ENCODE results near the gene CHN1. TPM values are rescaled to one million over a fixed set of nuclear protein-coding genes. Genes with fewer than 3 reads are reported as not detected.
A peak's percentile ranks its signal among the peaks of the same experiment; 100 is the strongest.

Gene CHN1
- total RNA-seq, 1 donor from 2014 or later, result 45.0 TPM

- Histone ChIP-seq H3K9me3 (ENCODE audit: low read depth) (no peaks in the 10 kb centered on the region), H2AFZ (replicated peaks) (no peak overlapping the region), H4K20me1 (ENCODE audit: low read depth) (no peaks in the 10 kb centered on the region), H3K4me2 (no peak overlapping the region), H3K9ac (no peak overlapping the region), H3K4me1 (peaks cover 47% of the 10 kb centered on the region), H3K27me3 (no peaks in the 10 kb centered on the region), H3K27ac (no peak overlapping the region), H3K4me3 (no peak overlapping the region), H3F3A (ENCODE audit: low read depth) (peaks cover 42% of the 10 kb centered on the region), H3K36me3 (no peaks in the 10 kb centered on the region), H3K79me2 (ENCODE audit: low read depth) (peaks cover 96% of the 10 kb centered on the region)
- no peak for DNase-seq (ENCODE audit: low spot score)
- peak overlapping the region; percentile 6 for H3K27ac Mint-ChIP-seq
- TF ChIP-seq CTCF (IDR thresholded peaks at IDR 0.05) (no peak), EZH2phosphoT487 (IDR thresholded peaks at IDR 0.05) (no peak), EZH2 (IDR thresholded peaks at IDR 0.05) (no peak)
- no peak overlapping the region for H3K4me3 Mint-ChIP-seq
- no peaks in the 10 kb centered on the region for H3K27me3 Mint-ChIP-seq (ENCODE audit: insufficient read depth, low read depth)
- peaks cover 34% of the 10 kb centered on the region for H3K36me3 Mint-ChIP-seq
- H3K4me1 Mint-ChIP-seq, result peaks cover 47% of the 10 kb centered on the region
- H3K9me3 Mint-ChIP-seq, result peaks cover 11% of the 10 kb centered on the region
Measured at GRCh38 chr2:174969091-174969734, 36.0 kb downstream of the CHN1 start.

DNA sequence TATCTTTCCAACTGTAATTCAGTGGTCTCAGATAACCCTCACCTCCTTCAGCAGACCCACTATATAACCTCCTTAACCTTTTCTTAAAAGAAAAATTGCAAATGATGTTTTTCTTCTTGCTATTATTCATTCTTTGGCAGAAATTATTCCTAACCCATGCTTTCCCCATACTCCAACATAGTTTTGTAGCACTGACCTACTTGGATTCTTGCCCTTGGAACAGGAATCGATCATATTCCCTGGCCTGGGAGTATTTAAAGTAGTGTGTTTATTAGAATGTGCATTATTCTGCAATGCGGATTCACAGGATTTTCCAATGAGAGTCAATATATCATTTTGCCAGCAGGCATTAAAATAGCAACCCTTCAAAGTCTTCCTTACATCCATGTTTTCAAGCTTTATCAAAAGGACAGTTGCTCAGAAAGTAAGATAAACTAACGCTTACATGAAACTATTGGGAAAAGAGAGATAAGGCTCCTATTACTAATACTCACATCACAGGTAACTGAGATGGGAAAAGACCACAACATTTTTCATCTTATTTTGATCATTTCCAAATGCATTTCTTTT, 37.4 kb downstream of the CHN1 start:
- peaks cover 56% of the 10 kb centered on the region for H3F3A ChIP-seq (ENCODE audit: low read depth)
- H3K27me3 ChIP-seq, result no peaks in the 10 kb centered on the region
- peak overlapping the region; percentile 69 for H3K27ac ChIP-seq
- peaks cover 61% of the 10 kb centered on the region for H3K4me1 ChIP-seq
- DNase-seq (ENCODE audit: low spot score), result no peak
- no peaks in the 10 kb centered on the region for H3K9me3 ChIP-seq (ENCODE audit: low read depth)
- H4K20me1 ChIP-seq (ENCODE audit: low read depth), result no peaks in the 10 kb centered on the region
- no peak overlapping the region for H3K4me2 ChIP-seq
- H3K36me3 ChIP-seq, result no peaks in the 10 kb centered on the region
- peak overlapping the region; percentile 34 for H3K27ac Mint-ChIP-seq
- peaks cover 11% of the 10 kb centered on the region for H3K9me3 Mint-ChIP-seq
- H3K36me3 Mint-ChIP-seq, result peaks cover 29% of the 10 kb centered on the region
- H3K4me3 ChIP-seq, result no peak overlapping the region
- H2AFZ ChIP-seq (replicated peaks), result no peak overlapping the region
- no peak overlapping the region for H3K9ac ChIP-seq
- H3K4me3 Mint-ChIP-seq, result no peak overlapping the region
- peaks cover 50% of the 10 kb centered on the region for H3K4me1 Mint-ChIP-seq
- peaks cover 93% of the 10 kb centered on the region for H3K79me2 ChIP-seq (ENCODE audit: low read depth)
- H3K27me3 Mint-ChIP-seq (ENCODE audit: insufficient read depth, low read depth), result no peaks in the 10 kb centered on the region
- TF ChIP-seq CTCF (IDR thresholded peaks at IDR 0.05), result no peak
- TF ChIP-seq EZH2 (IDR thresholded peaks at IDR 0.05), result no peak
- TF ChIP-seq EZH2phosphoT487 (IDR thresholded peaks at IDR 0.05), result no peak

- DNase-seq (ENCODE audit: low spot score), result no peak
- Histone ChIP-seq H3K9me3 (ENCODE audit: low read depth) (no peaks in the 10 kb centered on the region), H3F3A (ENCODE audit: low read depth) (peaks cover 57% of the 10 kb centered on the region), H4K20me1 (ENCODE audit: low read depth) (no peaks in the 10 kb centered on the region), H2AFZ (replicated peaks) (no peak overlapping the region), H3K27ac (peak overlapping the region; percentile 95), H3K4me3 (no peak overlapping the region), H3K27me3 (no peaks in the 10 kb centered on the region), H3K36me3 (no peaks in the 10 kb centered on the region), H3K79me2 (ENCODE audit: low read depth) (peaks cover 93% of the 10 kb centered on the region), H3K4me2 (peak overlapping the region; percentile 65), H3K4me1 (peaks cover 62% of the 10 kb centered on the region), H3K9ac (no peak overlapping the region)
- Mint-ChIP-seq H3K27ac (peak overlapping the region; percentile 100), H3K9me3 (peaks cover 7% of the 10 kb centered on the region), H3K4me1 (peaks cover 50% of the 10 kb centered on the region), H3K4me3 (no peak overlapping the region), H3K27me3 (ENCODE audit: insufficient read depth, low read depth) (no peaks in the 10 kb centered on the region), H3K36me3 (peaks cover 25% of the 10 kb centered on the region)
- TF ChIP-seq EZH2 (IDR thresholded peaks at IDR 0.05), result no peak
- no peak for TF ChIP-seq CTCF (IDR thresholded peaks at IDR 0.05)
- TF ChIP-seq EZH2phosphoT487 (IDR thresholded peaks at IDR 0.05), result no peak
Measured at GRCh38 chr2:174967086-174967485, 38.1 kb downstream of the CHN1 start.

All from neural progenitor cell (in vitro differentiated cells).